ENCODE measurements around the gene LUZP4.
A peak's percentile ranks its signal among the peaks of the same experiment; 100 is the strongest.
"Not testable (repeated sequence)": the region's sequence is repeated elsewhere in the genome, so short reads cannot be mapped to it uniquely, and the experiment has no call there.

Gene LUZP4

GRCh38 chrX:115289465-115289864, at the start of gene LUZP4:
LUZP4 (plus strand) TSS chrX:115289715; CDS start chrX:115289760, 45 bp downstream.
- DNase-seq: no peak

- no peak for DNase-seq
These were observed 37.9 kb upstream of the LUZP4 start for GRCh38 chrX:115251458-115252233.

- no peak for DNase-seq
These were observed 34.5 kb upstream of the LUZP4 start for GRCh38 chrX:115255003-115255402.

GRCh38 chrX:115257711-115258110, 31.8 kb upstream of the LUZP4 start:
- no peak for DNase-seq

GRCh38 chrX:115259238-115259875, 30.2 kb upstream of the LUZP4 start:
- DNase-seq: no peak

- DNase-seq: no peak
These were observed 29.2 kb upstream of the LUZP4 start for GRCh38 chrX:115260330-115260729.

GRCh38 chrX:115261148-115261547, 28.4 kb upstream of the LUZP4 start:
- DNase-seq: no peak

GRCh38 chrX:115264009-115264408, 25.5 kb upstream of the LUZP4 start:
- no peak for DNase-seq

GRCh38 chrX:115266300-115266699, 23.2 kb upstream of the LUZP4 start:
- DNase-seq: no peak

GRCh38 chrX:115268421-115268820, 21.1 kb upstream of the LUZP4 start:
- DNase-seq: no peak

GRCh38 chrX:115269051-115269683, 20.3 kb upstream of the LUZP4 start:
- no peak for DNase-seq

- no peak for DNase-seq
These were observed 4.6 kb upstream of the LUZP4 start for GRCh38 chrX:115284877-115285276.

GRCh38 chrX:115297189-115297588, 7.7 kb downstream of the LUZP4 start:
- no peak for DNase-seq

GRCh38 chrX:115311139-115311538, 21.6 kb downstream of the LUZP4 start:
- no peak for DNase-seq

- DNase-seq: peak; percentile 26
These were observed 22.1 kb downstream of the LUZP4 start for GRCh38 chrX:115311601-115312001.

GRCh38 chrX:115318139-115318538, 28.6 kb downstream of the LUZP4 start:
- no peak for DNase-seq

GRCh38 chrX:115322375-115322774, 32.9 kb downstream of the LUZP4 start:
- no peak for DNase-seq

- DNase-seq: peak; percentile 51
These were observed 34.7 kb downstream of the LUZP4 start for GRCh38 chrX:115324194-115324593.

- not testable (repeated sequence) for DNase-seq
These were observed 39.8 kb downstream of the LUZP4 start for GRCh38 chrX:115329282-115329681.

GRCh38 chrX:115330498-115331168, 41.1 kb downstream of the LUZP4 start:
- peak; percentile 70 for DNase-seq

GRCh38 chrX:115332832-115333231, 43.3 kb downstream of the LUZP4 start:
- DNase-seq: no peak

- DNase-seq: no peak
These were observed 43.9 kb downstream of the LUZP4 start for GRCh38 chrX:115333446-115333845.

GRCh38 chrX:115337491-115338144, 48.1 kb downstream of the LUZP4 start:
- DNase-seq: peak; percentile 76
